Ovary (tissue), 9 donors: ENCODE measurements around the gene CBX3. TPM values are rescaled to one million over a fixed set of nuclear protein-coding genes. Genes with fewer than 3 reads are reported as not detected.

Experiments
- DNase-seq, 5 donors: peaks; one replicate each; pipeline ENCODE4 v3.0.0-alpha.2; 2019 to 2020
- H3K27ac ChIP-seq, 2 donors: fragments of 200-600 bp; one replicate each; pipeline versions ENCODE4 v1.5.1 to v1.8.0; 2019 to 2022
- H3K27me3 ChIP-seq: fragments of 200-600 bp; one replicate; pipeline ENCODE4 v1.8.0; 2022
- H3K36me3 ChIP-seq: fragments of 200-600 bp; sonication (generic); one replicate; pipeline ENCODE4 v1.5.1; 2019
- H3K4me1 ChIP-seq: one replicate; pipeline ENCODE4 v1.8.1; 2013; ENCODE audit warnings: mild to moderate bottlenecking, moderate library complexity; ENCODE audit not compliant: insufficient read depth
- H3K4me3 ChIP-seq: fragments of 200-600 bp; sonication (generic); one replicate; pipeline ENCODE4 v1.5.1; 2017
- H3K9me3 ChIP-seq, 2 donors: fragments of 200-600 bp in 1 of 2; sonication (generic) in 1 of 2; one replicate each; pipeline versions ENCODE4 v1.5.1 to v1.8.1; 2013 to 2019; ENCODE audit warnings: mild to moderate bottlenecking in 1 of 2, moderate library complexity in 1 of 2
- EP300 ChIP-seq: sonication (generic); formaldehyde crosslinking; IDR thresholded peaks from one replicate; pipeline ENCODE4 v1.6.1; 2017; ENCODE audit warnings: antibody characterized with exemption
- POLR2A ChIP-seq: fragments of 450-650 bp; IDR thresholded peaks from one replicate; pipeline ENCODE4 v1.6.1; 2017; ENCODE audit warnings: antibody characterized with exemption, mild to moderate bottlenecking, moderate library complexity
- WGBS, 3 donors: extraction: QIAGEN DNeasy Blood & Tissue Kit in 1 of 3; methylation state at CpG; one replicate each; pipeline versions ENCODE4 v1.1.5 to v1.1.7; 2013 to 2017; 5-methylcytosine and 5-hydroxymethylcytosine counted together
- intact Hi-C, 4 donors: fragments of 100-400 bp; cut with DNase I; formaldehyde crosslinking; loops; one replicate each; pipeline versions ENCODE4 v1.11.0 to v1.15.1; 2022 to 2023
- polyA plus RNA-seq, 2 donors: library from polyadenylated mRNA; stranded (reverse); fragments of 200-250 nt in 1 of 2; fragments of 350-450 nt in 1 of 2; fragmentation: Illumina TruSeq in 1 of 2; extraction: RNeasy Lipid Tissue Mini Kit (QIAGEN cat#74804) in 1 of 2; gene quantifications; one replicate each; pipeline ENCODE4 v1.2.3, GENCODE V29; 2013 to 2014
- total RNA-seq, 7 donors: library from RNA; depleted of rRNA in 2 of 7; stranded (reverse); fragments of >200 nt in 2 of 7; fragmentation: NEBNext Ultra II Directional in 3 of 7; extraction: Animal tissue kit (Norgen Biotek cat#: 25700) in 3 of 7; gene quantifications; one replicate each; pipeline versions ENCODE4 v1.1.0 to v1.2.4, GENCODE V29; 2016 to 2023
- TF ChIP-seq, protein P1 (sequence below), 3 donors: fragments of 450-650 bp in 2 of 3; fragments of 200-600 bp in 1 of 3; IDR thresholded peaks; one replicate each; pipeline versions ENCODE4 v1.5.1 to v1.8.0; 2016 to 2022; ENCODE audit warnings: antibody characterized with exemption in 3 of 3, mild to moderate bottlenecking in 1 of 3
- donor health status: DM: no; HTN: no; CAD: no; lungs with moderate emphysema.
- donor health status: DM: no; HTN: no; CAD: no.
- donor health status: Bipolar disorder and iron deficiency.
- donor health status: DM: yes; HTN: yes; CAD: no.
- donor health status: DM: no; HTN: no; CAD: no.
- donor health status: DM: yes; HTN: yes; CAD: no.

Gene CBX3
- total and polyA plus RNA-seq, 9 donors = 71.7 to 133 (median 92.0) TPM

- no peak overlapping the region for H3K4me3 ChIP-seq
- intact Hi-C loops = loop anchor here in 1 of 4 donors (10.0 kb wide), 1 partner anchor 300 kb away; no protein-coding TSS in a partner anchor
- TF ChIP-seq, protein P1, sequence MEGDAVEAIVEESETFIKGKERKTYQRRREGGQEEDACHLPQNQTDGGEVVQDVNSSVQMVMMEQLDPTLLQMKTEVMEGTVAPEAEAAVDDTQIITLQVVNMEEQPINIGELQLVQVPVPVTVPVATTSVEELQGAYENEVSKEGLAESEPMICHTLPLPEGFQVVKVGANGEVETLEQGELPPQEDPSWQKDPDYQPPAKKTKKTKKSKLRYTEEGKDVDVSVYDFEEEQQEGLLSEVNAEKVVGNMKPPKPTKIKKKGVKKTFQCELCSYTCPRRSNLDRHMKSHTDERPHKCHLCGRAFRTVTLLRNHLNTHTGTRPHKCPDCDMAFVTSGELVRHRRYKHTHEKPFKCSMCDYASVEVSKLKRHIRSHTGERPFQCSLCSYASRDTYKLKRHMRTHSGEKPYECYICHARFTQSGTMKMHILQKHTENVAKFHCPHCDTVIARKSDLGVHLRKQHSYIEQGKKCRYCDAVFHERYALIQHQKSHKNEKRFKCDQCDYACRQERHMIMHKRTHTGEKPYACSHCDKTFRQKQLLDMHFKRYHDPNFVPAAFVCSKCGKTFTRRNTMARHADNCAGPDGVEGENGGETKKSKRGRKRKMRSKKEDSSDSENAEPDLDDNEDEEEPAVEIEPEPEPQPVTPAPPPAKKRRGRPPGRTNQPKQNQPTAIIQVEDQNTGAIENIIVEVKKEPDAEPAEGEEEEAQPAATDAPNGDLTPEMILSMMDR (IDR thresholded peaks at IDR 0.05) = no peak
- TF ChIP-seq EP300 (no peak), POLR2A (no peak)
Measured at GRCh38 chr7:26195182-26195581, 6.4 kb upstream of the CBX3 start.

DNA sequence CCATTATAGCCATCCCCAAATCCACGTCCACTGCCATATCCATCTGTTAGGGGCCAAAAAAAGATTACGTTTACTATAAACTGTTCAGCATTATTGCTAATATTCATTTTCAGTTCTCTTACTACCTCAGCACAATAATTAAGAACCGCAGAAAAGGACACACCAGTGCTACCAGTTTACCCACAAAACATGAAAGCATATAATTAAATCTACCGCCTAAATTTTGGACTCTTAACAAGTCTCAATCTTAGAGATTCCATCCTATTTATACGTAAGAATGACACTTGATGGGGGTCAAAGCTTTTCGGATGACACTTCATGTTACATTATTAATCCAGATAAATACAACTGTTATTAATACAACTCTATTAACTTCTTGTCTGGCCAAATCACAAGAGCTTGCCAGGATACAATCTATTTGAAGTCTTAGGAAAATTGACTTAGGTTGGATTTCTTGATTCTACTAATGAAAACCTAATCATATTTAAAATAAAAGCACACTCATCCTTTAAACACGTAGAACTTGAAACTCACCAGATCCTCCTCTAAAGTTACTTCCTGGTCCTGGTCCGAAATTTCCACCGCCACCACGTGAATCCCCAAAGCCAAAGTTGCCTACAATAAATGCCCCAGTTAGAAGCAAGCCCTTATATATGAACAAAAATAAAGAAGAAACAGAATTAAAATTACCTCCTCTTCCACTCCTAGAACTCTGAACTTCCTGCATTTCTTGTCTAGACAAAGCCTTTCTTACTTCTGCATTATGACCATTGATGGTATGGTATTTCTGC lies 5.5 kb upstream of the CBX3 start:
- Histone ChIP-seq H3K27ac (no peak overlapping the region), H3K4me3 (no peak overlapping the region)
- no peak for DNase-seq

More at GRCh38 chr7:26195182-26195581, 6.4 kb upstream of the CBX3 start:
- peaks cover 5% of the 10 kb centered on the region for H3K4me1 ChIP-seq
- H3K9me3 ChIP-seq = no peaks in the 10 kb centered on the region
- H3K36me3 ChIP-seq = peaks cover 5% of the 10 kb centered on the region
- no peak overlapping the region for H3K27ac ChIP-seq
- DNase-seq = no peak
- 81 to 86% (median 84%) methylated on average over 5 of the region's 5 CpGs for WGBS, 3 donors
- H3K27me3 ChIP-seq = no peaks in the 10 kb centered on the region

GRCh38 chr7:26197153-26198115 lies 4.1 kb upstream of the CBX3 start:
- WGBS, 3 donors = 15 to 18% (median 17%) methylated on average over 5 of the region's 5 CpGs
- Histone ChIP-seq H3K36me3 (no peaks in the 10 kb centered on the region), H3K4me1 (peaks cover 5% of the 10 kb centered on the region), H3K4me3 (peak overlapping the region; percentile 97), H3K27me3 (no peaks in the 10 kb centered on the region), H3K9me3 (no peaks in the 10 kb centered on the region), H3K27ac (no peak overlapping the region)
- intact Hi-C loops = loop anchor here in 1 of 4 donors (10.0 kb wide), 1 partner anchor 303 kb away; no protein-coding TSS in a partner anchor
- TF ChIP-seq POLR2A = no peak
- TF ChIP-seq, protein P1 (IDR thresholded peaks at IDR 0.05) = no peak
- no peak for TF ChIP-seq EP300
- no peak for DNase-seq

More for the DNA sequence above, 5.5 kb upstream of the CBX3 start:
- TF ChIP-seq POLR2A = no peak
- TF ChIP-seq, protein P1 (IDR thresholded peaks at IDR 0.05) = no peak
- TF ChIP-seq EP300 = no peak
- peaks cover 5% of the 10 kb centered on the region for H3K4me1 ChIP-seq
- no peaks in the 10 kb centered on the region for H3K27me3 ChIP-seq
- H3K9me3 ChIP-seq = no peaks in the 10 kb centered on the region
- 59 to 64% (median 61%) methylated on average over 10 of the region's 10 CpGs for WGBS, 3 donors
- intact Hi-C loops = loop anchor here in 1 of 4 donors (10.0 kb wide), 1 partner anchor 301 kb away; no protein-coding TSS in a partner anchor
- peaks cover 4% of the 10 kb centered on the region for H3K36me3 ChIP-seq

DNA sequence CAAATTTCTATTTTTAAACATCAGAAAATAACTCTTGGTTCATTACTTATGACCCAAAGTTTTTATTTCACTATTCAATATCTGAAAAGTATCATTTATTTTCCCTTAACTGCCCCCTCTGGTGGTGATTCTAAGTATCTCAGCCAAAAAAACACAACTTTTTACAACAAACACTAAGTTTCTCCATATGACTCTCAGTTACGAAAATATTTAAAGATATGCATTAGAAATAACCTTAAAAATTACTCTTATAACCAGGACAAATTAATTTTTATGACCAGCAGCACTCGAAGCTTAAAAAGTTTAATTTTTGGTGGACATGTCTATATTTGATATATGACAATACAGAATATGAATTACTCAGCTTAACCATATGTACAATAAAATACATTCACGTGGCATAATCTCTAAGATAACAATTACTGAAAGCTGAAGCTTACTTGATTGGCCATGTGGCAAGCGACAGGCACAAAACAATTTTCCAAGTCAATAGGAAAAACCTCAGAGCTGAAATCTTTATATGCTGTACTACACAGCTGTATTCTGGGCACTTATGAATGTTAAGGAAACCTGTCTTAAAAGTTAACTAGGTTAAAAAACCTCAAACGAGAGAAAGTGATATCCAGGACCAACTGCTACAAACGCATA lies 3.3 kb upstream of the CBX3 start:
- Histone ChIP-seq H3K27ac (no peak overlapping the region), H3K27me3 (no peaks in the 10 kb centered on the region), H3K9me3 (no peaks in the 10 kb centered on the region), H3K36me3 (no peaks in the 10 kb centered on the region), H3K4me1 (peaks cover 5% of the 10 kb centered on the region), H3K4me3 (peak overlapping the region; percentile 97)
- intact Hi-C loops = loop anchor here in 1 of 4 donors (10.0 kb wide), 1 partner anchor 303 kb away; no protein-coding TSS in a partner anchor
- TF ChIP-seq EP300 = no peak
- TF ChIP-seq POLR2A = no peak
- TF ChIP-seq, protein P1 (IDR thresholded peaks at IDR 0.05) = peak in 2 of 3 donors; percentile 43 to 56
- no peak for DNase-seq
- 0 to 1% (median 0%) methylated on average over 6 of the region's 6 CpGs for WGBS, 3 donors
